ENCODE results near the gene CCSER1. TPM values are rescaled to one million over a fixed set of nuclear protein-coding genes. Genes with fewer than 3 reads are reported as not detected.

CCSER1 gene
- polyA plus RNA-seq, 1 donor from 2014 or later: 20.8 TPM

DNA sequence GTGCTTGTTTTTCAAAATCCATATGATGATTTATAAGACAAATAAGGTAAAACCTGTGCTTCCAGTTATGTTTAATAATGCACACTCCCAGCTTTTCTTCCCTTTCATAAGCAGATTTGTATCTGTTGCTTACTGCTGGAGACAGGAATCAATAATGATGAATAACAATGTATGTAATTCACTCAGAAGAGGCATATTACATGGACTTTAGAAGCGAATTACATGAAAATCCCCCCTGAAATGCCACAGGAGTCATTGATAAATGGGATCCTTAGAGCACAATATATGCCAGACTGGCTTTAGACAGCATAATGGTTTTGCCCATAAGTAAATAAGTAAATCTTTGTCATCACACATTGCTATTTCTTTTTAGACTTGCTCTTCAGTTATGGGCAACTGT, 892.3 kb downstream of the CCSER1 start:
- Histone ChIP-seq H3K79me2 (replicated peaks; ENCODE audit: insufficient read depth, low read length) (no peaks in the 10 kb centered on the region), H3K36me3 (ENCODE audit: insufficient read depth, low read length) (no peaks in the 10 kb centered on the region), H2AFZ (ENCODE audit: low read depth, low read length) (no peak overlapping the region), H3K9me2 (ENCODE audit: insufficient read depth, low read length) (no peaks in the 10 kb centered on the region), H3K27ac (ENCODE audit: low read length) (no peak overlapping the region), H4K20me1 (ENCODE audit: insufficient read depth) (no peaks in the 10 kb centered on the region), H3K4me2 (ENCODE audit: low read length) (no peak overlapping the region), H3K9ac (ENCODE audit: low read length) (no peak overlapping the region), H3K4me3 (ENCODE audit: low read length) (no peak overlapping the region), H3K9me3 (ENCODE audit: low read length) (no peaks in the 10 kb centered on the region), H3F3A (ENCODE audit: insufficient read depth, low read length, poor library complexity, severe bottlenecking) (no peaks in the 10 kb centered on the region), H3K27me3 (ENCODE audit: insufficient read depth, low read depth, low read length) (no peaks in the 10 kb centered on the region)
- TF ChIP-seq EP300 (conservative IDR thresholded peaks at IDR 0.05; ENCODE audit: poor library complexity, severe bottlenecking) (no peak), POLR2AphosphoS5 (IDR thresholded peaks at IDR 0.05) (no peak), SMC3 (conservative IDR thresholded peaks at IDR 0.05; ENCODE audit: poor library complexity) (no peak), TAF1 (IDR thresholded peaks at IDR 0.05; ENCODE audit: low read depth) (no peak), EZH2 (IDR thresholded peaks at IDR 0.05; ENCODE audit: borderline replicate concordance, insufficient read depth, low read length, poor library complexity, severe bottlenecking) (no peak), RAD21 (conservative IDR thresholded peaks at IDR 0.05) (no peak), MXI1 (conservative IDR thresholded peaks at IDR 0.05; ENCODE audit: poor library complexity, severe bottlenecking) (no peak)
- TF ChIP-seq, protein P1, sequence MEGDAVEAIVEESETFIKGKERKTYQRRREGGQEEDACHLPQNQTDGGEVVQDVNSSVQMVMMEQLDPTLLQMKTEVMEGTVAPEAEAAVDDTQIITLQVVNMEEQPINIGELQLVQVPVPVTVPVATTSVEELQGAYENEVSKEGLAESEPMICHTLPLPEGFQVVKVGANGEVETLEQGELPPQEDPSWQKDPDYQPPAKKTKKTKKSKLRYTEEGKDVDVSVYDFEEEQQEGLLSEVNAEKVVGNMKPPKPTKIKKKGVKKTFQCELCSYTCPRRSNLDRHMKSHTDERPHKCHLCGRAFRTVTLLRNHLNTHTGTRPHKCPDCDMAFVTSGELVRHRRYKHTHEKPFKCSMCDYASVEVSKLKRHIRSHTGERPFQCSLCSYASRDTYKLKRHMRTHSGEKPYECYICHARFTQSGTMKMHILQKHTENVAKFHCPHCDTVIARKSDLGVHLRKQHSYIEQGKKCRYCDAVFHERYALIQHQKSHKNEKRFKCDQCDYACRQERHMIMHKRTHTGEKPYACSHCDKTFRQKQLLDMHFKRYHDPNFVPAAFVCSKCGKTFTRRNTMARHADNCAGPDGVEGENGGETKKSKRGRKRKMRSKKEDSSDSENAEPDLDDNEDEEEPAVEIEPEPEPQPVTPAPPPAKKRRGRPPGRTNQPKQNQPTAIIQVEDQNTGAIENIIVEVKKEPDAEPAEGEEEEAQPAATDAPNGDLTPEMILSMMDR (IDR thresholded peaks at IDR 0.05; ENCODE audit: poor library complexity, severe bottlenecking): no peak
- TF ChIP-seq, protein P2, sequence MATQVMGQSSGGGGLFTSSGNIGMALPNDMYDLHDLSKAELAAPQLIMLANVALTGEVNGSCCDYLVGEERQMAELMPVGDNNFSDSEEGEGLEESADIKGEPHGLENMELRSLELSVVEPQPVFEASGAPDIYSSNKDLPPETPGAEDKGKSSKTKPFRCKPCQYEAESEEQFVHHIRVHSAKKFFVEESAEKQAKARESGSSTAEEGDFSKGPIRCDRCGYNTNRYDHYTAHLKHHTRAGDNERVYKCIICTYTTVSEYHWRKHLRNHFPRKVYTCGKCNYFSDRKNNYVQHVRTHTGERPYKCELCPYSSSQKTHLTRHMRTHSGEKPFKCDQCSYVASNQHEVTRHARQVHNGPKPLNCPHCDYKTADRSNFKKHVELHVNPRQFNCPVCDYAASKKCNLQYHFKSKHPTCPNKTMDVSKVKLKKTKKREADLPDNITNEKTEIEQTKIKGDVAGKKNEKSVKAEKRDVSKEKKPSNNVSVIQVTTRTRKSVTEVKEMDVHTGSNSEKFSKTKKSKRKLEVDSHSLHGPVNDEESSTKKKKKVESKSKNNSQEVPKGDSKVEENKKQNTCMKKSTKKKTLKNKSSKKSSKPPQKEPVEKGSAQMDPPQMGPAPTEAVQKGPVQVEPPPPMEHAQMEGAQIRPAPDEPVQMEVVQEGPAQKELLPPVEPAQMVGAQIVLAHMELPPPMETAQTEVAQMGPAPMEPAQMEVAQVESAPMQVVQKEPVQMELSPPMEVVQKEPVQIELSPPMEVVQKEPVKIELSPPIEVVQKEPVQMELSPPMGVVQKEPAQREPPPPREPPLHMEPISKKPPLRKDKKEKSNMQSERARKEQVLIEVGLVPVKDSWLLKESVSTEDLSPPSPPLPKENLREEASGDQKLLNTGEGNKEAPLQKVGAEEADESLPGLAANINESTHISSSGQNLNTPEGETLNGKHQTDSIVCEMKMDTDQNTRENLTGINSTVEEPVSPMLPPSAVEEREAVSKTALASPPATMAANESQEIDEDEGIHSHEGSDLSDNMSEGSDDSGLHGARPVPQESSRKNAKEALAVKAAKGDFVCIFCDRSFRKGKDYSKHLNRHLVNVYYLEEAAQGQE (IDR thresholded peaks at IDR 0.05; ENCODE audit: borderline replicate concordance): no peak

DNA sequence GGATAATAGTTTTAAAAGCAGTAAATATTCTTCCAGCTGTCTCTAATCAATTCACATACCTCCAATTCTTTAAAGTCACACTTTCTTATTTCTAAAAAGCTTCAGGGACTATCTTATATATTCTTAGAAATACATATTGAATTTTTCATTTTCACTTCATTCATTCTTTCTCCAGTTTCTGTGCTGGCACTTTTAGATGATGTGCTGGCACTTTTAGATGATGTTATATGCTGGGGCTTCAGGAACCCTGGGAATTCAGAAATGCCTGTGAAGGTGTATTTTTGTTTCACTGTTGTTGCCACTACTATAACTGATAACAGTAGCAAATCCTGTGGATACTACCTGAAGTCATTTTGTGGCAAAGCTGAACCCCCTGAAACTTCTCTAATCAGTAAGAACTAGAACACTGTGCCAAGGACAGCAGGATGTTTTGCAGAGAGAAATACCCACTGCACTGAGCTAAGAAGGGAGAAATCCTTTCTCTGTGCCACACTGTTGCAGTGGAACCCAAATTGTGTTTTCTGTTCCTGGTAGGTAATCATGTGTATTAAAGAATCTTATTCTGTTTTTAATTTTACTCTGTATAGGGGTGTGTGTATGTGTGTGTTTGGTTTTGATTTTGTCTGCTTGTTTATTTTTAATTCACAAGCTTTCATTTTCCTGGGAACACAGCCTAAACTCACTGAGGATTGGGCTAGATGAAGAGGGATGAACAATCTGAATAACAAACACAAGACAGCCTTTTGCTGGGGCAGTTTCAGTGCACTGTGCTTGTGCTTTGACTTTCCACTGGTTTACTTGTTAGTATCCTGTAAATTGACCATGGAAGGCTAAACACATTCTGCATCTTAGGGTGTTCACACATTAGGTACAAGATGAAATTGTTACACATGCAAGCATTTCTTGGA, 898.3 kb downstream of the CCSER1 start:
- H3K9ac ChIP-seq (ENCODE audit: low read length): no peak overlapping the region
- H3K4me3 ChIP-seq (ENCODE audit: low read length): no peak overlapping the region
- H3K9me2 ChIP-seq (ENCODE audit: insufficient read depth, low read length): no peaks in the 10 kb centered on the region
- H3K27me3 ChIP-seq (ENCODE audit: insufficient read depth, low read depth, low read length): no peaks in the 10 kb centered on the region
- no peak overlapping the region for H3K27ac ChIP-seq (ENCODE audit: low read length)
- no peaks in the 10 kb centered on the region for H3K9me3 ChIP-seq (ENCODE audit: low read length)
- no peaks in the 10 kb centered on the region for H3K79me2 ChIP-seq (replicated peaks; ENCODE audit: insufficient read depth, low read length)
- no peaks in the 10 kb centered on the region for H3K36me3 ChIP-seq (ENCODE audit: insufficient read depth, low read length)
- TF ChIP-seq TAF1 (IDR thresholded peaks at IDR 0.05; ENCODE audit: low read depth) (no peak), MXI1 (conservative IDR thresholded peaks at IDR 0.05; ENCODE audit: poor library complexity, severe bottlenecking) (no peak), RAD21 (conservative IDR thresholded peaks at IDR 0.05) (no peak), POLR2AphosphoS5 (IDR thresholded peaks at IDR 0.05) (no peak), SMC3 (conservative IDR thresholded peaks at IDR 0.05; ENCODE audit: poor library complexity) (no peak), EZH2 (IDR thresholded peaks at IDR 0.05; ENCODE audit: borderline replicate concordance, insufficient read depth, low read length, poor library complexity, severe bottlenecking) (no peak), EP300 (conservative IDR thresholded peaks at IDR 0.05; ENCODE audit: poor library complexity, severe bottlenecking) (no peak)
- TF ChIP-seq, protein P1 (IDR thresholded peaks at IDR 0.05; ENCODE audit: poor library complexity, severe bottlenecking): no peak
- TF ChIP-seq, protein P2 (IDR thresholded peaks at IDR 0.05; ENCODE audit: borderline replicate concordance): no peak
- no peak overlapping the region for H3K4me2 ChIP-seq (ENCODE audit: low read length)
- no peaks in the 10 kb centered on the region for H4K20me1 ChIP-seq (ENCODE audit: insufficient read depth)
- H3F3A ChIP-seq (ENCODE audit: insufficient read depth, low read length, poor library complexity, severe bottlenecking): no peaks in the 10 kb centered on the region
- no peak overlapping the region for H2AFZ ChIP-seq (ENCODE audit: low read depth, low read length)

Measured in neural cell (in vitro differentiated cells).